GM21447 (cell line): ENCODE measurements around the gene SDK2.
"Not testable (repeated sequence)": the region's sequence is repeated elsewhere in the genome, so short reads cannot be mapped to it uniquely, and the experiment has no call there.

Experiments
- ATAC-seq: cut with Tn5 transposase; IDR thresholded peaks from one replicate; pipeline ENCODE4 v1.9.1; 2021; ENCODE audit not compliant: unreplicated experiment

SDK2 gene

GRCh38 chr17:73492821-73493814 lies 151.1 kb downstream of the SDK2 start:
- no peak for ATAC-seq

DNA sequence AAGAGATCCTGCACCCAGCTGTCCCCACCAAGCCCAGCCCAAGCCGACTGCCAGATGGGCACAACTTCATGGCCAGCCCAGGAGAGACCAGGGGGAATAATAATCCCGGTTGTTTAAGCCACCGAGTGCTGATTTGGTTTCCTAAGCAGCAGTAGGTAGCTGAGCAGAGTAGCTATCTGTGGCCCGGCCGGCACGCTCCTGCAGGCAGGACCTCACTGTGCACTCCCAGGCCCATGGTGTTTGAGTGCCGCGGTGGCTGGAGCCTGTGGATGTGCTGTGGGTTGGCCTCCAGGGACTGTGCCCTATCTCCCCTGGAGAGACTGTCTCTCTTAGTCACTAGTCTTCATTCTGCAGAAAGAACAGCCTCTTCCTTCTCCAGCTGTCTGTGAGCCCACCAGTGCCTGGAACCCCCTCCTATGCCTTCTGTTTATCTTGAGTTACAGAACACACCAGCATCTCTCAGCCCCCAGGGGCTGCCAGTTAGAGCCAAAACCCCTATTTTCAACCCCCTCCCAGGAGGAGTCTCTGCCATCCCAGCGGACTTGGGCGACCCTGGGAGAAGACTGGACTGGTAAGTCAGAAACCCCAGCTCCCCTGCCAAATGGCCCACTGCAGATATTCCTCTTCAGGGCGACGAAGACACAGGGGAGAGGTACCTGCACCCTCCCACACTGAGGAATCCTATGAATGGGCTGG lies 152.0 kb downstream of the SDK2 start:
- no peak for ATAC-seq

- no peak for ATAC-seq
Measured at GRCh38 chr17:73491648-73492047, 152.6 kb downstream of the SDK2 start.

GRCh38 chr17:73490851-73491250 lies 153.4 kb downstream of the SDK2 start:
- ATAC-seq = no peak

- no peak for ATAC-seq
Measured at GRCh38 chr17:73489991-73490390, 154.3 kb downstream of the SDK2 start.

DNA sequence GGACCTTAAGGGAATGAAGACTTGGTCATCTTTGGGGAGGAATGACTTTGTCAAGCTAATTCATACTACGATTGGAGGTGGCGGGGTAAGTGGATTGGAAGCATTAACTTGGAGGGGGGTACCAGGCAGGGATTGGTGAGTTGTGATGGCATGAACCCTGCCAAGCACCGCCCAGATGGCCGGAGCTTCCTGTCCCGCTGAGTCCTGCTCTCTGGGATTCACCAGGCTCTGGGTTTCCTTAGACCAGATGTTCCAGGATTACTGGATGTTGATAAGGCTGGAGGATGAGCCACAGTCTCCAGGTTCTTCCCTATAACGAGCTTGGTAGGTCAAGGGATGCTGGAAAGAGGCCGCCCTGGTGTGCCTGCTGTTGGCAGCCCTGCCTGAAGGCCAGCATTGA lies 154.9 kb downstream of the SDK2 start:
- ATAC-seq = no peak

GRCh38 chr17:73485130-73485529 lies 159.1 kb downstream of the SDK2 start:
- ATAC-seq = no peak

DNA sequence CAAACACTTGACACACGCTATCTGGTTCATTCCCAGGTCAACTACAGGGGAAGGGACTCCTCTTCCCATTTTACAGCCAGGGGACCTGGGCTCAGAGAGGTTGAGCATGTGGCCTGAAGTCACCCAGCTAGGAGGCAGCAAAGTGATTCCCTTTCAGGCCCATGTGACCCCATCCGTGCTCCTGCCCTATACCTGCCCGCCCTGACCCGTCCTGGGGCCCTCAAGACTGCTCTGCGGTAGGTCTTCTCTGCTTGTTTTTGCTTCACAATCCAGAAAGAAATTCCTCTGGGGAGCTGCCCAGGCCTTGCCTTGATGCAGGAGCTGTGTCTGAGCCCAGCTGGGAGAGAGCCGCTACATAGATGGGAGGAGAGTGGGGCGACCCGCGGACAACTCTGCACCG lies 161.4 kb downstream of the SDK2 start:
- ATAC-seq = no peak

- no peak for ATAC-seq
Measured at GRCh38 chr17:73482251-73482716, 162.0 kb downstream of the SDK2 start.

DNA sequence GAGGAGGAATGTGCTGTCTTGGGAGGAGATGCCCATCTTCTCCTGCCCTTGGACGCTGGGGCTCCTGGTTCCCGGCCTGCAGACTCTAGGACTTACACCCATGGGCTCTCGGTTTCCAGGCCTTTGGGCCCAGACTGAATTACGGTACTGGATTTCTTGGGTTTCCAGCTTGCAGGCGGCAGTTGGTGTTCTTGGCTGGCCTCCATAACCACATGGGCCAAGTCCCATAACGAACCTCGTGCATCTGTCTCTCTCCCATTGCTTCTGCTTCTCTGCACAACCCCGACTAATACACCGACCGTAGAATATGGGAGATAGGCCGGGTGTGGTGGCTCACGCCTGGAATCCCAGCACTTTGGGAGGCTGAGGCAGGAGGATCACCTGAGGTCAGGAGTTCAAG lies 162.6 kb downstream of the SDK2 start:
- ATAC-seq = no peak

DNA sequence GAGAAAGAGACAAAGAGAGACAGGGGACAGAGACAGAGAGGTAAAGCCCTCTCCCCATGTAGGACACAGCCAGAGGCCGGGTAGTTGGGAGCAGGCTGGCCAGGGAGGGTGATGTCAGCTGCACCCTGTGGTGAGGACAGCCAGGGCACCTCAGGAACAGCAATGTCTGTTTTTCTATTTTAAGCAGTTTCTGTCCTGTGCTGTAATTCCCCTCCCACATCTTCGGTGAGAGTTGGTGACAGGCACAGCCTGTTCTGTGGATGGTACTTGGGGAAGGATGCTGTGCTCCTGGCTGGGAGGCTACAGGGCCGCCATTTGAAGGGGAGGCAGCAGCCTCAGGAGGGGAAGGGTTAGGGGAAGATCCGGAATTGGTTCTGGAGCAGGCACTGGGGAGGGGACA lies 163.5 kb downstream of the SDK2 start:
- ATAC-seq = no peak

- no peak for ATAC-seq
Measured at GRCh38 chr17:73478768-73479424, 165.3 kb downstream of the SDK2 start.

- no peak for ATAC-seq
Measured at GRCh38 chr17:73478334-73478733, 165.9 kb downstream of the SDK2 start.

DNA sequence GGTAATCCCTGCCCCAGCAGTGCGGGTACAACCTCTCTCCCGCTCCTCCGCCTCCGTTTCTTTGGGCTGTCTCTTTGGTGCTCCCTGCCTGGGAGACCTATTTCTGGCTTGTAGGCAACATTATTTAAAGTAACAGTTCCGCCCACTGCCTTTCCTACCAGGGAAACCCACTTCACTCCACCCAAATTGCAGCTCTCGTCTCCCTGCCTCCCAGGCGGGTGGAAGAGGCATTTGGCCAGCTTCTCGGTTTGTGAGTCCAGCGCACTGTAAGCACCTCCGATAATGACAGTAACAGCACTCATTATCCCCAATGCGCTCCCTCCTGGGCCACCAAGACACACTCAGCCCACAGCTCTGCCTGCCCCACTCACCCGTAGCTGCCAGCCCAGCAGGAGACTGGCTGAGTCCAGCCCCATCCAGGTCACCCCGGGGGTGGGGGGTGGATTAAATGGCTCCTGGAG lies 167.3 kb downstream of the SDK2 start:
- no peak for ATAC-seq

- no peak for ATAC-seq
Measured at GRCh38 chr17:73474370-73474988, 169.8 kb downstream of the SDK2 start.

GRCh38 chr17:73472715-73473114 lies 171.5 kb downstream of the SDK2 start:
- ATAC-seq = not testable (repeated sequence)

- ATAC-seq = no peak
Measured at GRCh38 chr17:73471924-73472323, 172.3 kb downstream of the SDK2 start.

DNA sequence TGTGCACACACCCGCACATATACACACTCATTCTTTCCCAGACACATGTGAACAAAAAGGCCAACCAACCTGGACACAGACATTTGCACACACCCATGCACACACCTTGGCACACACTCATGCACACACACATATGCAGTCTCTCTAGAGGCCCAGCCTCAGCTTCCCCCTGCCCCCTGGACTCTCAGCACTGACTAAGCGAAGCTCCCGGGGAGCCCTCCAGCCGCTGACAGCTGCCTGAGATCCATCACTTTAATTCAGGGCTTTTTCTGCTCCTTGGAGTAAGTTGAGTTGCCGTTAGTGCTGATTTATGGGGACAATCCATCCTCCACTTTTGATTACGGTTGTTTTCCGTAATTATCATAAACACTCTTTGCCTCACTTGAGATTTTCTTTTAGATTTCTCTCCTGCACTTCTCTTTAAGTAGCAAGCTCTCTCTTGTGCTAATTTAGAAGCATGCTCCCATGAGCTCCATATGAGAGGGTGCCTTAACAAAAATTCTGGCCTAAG lies 173.9 kb downstream of the SDK2 start:
- ATAC-seq = no peak

DNA sequence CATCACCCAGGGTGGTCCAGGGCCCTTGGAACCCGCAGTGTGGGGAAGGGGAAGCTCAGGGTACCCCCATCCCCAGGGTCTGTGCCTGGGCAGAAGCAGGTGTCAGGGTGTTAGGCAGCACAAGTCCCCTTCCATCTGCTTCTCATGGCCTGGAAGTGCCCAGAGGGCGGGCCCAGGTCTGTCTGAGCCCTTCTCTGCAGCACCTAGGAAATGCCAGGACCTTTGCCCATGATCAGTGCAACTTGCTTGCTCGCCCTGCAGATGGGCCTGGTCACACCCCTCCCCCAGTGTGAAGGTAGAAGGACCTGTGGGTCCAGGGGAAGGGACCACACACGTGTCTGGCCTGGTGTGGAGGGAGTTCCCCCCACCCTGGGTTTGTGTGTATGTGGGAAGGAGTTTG lies 174.9 kb downstream of the SDK2 start:
- no peak for ATAC-seq

DNA sequence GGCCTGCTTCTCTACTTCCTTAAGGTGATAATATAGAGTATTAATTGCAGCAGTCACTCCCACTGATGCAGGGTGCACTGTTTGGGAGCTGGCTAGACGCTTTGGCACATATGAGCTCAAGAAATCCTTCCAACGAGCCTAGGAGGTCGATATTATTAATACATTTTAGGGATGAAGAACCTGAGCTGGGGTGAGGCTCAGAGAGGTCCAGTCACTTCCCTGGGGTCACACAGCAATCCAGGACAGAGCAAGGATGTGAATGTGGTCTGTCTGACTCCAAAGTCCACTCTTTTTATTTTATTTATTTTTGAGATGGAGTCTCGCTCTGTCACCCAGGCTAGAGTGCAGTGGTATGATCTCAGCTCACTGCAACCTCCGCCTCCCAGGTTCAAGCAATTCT lies 176.0 kb downstream of the SDK2 start:
- no peak for ATAC-seq

DNA sequence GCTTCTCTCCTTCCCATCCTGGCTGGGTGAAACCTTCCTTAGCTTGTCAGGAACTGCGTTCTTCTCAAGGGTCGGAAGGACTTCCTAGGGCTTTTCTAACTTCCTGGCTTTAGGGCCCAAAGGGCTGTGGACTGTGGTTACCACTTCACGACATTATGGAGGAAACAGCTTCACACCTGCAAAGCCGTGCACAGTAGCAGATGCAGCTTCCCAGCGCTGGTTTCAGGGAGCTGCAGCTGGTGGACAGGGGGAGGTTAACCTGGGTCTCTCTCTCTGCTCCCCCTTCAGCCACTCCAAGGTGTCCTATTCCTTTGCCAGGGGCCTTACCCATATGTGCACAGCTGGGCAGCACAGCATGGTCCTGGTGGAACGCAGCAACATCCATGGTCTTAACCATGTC lies 176.6 kb downstream of the SDK2 start:
- no peak for ATAC-seq
